ENCODE results near the gene DGCR8.

Gene DGCR8

DNA sequence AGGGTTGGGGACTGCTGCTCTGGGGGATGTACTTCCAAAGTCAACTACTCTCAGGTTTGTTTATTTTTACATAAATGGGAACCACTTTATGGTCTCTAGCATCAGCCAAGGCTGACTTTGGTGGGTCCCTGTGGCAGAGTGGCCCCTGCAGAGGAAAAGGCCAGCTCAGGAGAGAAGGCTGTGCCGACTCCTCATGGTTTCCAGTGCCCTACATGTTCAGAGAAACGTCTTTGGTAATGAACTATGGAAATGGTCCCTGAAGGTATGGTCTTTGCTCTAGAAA lies 48.5 kb downstream of the DGCR8 start:
- no peak for DNase-seq

DNA sequence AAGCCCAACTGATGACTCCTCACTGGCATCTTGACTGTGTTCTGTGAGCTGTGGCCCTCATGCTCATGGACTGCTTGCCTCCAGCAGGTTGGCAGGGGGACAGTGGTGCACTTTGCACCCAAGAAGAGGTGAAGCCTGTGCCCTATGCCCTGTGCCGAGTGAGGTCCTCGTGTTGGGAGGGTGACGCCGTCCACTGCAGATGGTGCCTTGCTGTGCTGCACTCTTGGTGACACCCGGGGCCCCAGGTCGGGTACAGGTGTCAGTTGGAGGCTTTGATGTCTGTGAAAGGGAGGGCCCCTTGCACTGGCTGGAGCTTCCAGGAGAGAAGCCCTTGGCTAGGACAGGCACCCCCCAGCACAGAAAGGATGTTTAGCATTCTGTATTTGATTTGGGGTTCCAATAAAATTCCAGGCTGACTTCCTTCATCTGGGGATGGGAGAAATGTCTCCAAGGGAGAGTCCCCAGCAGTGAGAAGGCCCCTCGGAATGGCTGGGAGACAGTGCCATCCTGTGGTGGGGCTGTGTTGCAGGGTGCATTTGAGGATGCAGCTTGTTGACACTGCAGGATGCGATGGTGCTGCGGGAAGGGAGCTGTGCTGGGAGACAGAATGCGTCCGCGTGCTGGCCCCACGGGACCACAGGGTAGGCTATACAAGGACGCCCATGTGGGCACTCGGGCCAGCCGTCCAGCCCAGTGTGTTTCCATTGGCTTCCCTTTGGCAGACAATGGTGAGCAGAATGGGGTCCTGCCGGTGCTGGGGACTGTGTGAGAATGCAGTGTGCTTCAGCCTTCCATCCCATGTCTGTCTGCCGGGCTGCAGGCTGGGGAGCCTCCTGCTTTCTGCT lies 49.1 kb downstream of the DGCR8 start:
- DNase-seq, result peak; percentile 57

DNA sequence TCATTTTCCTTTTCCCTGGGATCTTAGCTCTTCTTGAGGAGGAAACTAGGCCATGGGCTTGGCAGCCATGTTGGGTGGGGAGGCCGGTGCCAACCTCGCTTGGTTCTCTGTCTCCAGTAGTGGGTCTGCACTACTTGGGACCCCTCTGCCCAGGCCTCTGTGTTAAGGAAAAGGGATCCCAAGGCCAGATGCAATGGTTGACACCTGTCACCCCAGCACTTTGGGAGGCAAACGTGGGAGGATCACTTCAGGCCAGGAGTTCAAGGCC lies 49.6 kb downstream of the DGCR8 start:
- DNase-seq, result no peak

DNA sequence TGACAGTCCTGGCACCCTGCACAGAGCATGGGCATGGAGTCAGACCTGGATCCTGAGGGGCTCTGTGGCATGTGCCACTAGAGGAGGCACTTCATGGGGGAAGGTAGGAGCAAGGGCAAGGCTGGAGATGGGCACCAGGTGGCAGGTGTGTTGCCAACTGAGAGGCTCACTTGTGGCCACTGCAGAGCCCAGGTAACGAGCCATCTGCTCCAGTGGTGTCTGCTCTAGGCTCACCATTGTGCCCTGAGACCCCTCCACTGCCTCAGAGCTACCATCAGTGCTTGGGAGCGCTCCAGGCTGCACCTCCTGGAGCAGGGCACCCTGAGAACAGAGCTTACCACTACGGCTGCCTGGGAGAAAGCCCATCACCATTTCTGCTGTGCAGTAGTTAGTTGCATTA lies 50.3 kb downstream of the DGCR8 start:
- no peak for DNase-seq

DNA sequence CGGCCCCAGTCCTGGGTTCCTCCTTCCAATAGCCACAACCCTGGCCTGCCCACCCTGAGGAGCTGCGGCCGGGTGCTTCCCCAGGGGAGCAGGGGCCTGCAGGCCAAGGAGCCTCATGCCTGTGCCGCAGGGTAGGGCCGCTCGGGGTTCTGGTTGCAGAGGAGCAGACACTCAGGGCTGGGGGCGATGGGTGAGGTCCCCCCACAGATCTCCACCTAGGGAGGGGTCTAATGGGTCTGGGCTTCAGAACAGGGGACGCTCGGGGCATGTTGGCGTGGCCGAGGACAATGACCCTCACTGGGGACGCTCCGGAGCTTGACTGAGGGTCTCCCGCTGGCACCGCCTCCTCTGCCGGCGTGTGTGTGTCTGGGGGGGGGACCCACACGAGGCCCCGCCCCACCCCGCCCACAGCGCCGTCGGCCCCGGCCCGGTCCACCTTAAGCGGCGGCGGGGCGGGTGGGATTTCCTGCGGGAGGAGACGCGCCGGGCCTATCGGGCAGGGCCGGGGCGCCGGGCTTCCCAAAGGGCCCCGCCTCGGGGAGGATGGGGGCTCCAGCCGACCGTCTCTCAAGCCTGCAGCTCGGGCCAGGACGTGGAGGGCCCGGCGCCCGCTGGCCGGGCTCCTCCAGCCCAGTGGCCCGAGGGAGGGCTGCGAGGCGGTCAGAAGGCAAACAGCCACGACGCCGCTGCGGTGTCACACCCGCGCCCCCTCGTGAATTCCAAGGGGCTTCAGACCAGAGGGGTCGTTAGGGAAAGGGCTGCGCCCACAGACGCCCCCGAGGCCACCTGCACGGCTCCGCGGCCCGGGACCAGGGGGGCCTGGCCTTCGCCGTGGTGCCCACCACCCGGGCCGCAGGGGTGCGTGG lies 50.9 kb downstream of the DGCR8 start:
- DNase-seq, result peak; percentile 84

DNA sequence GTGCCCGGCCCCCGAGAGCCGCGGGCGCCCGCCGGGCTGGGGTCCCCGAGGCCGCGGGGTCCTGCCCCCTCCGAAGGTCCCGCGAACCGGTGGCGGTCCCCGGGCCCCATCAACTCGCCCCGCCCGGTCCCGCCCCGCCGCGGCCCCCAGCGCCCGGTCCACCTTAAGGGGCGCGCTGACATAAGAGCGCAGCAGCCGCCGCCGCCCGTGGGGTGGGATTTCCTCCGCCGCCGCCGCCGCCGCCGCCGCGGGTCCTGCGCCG lies 51.5 kb downstream of the DGCR8 start, which contains the start of gene ZDHHC8:
Gene ZDHHC8 (plus strand): TSS at position 208 of the 262 bp plus-strand sequence. CDS start 144 bp downstream, outside the sequence.
- peak; percentile 53 for DNase-seq

DNA sequence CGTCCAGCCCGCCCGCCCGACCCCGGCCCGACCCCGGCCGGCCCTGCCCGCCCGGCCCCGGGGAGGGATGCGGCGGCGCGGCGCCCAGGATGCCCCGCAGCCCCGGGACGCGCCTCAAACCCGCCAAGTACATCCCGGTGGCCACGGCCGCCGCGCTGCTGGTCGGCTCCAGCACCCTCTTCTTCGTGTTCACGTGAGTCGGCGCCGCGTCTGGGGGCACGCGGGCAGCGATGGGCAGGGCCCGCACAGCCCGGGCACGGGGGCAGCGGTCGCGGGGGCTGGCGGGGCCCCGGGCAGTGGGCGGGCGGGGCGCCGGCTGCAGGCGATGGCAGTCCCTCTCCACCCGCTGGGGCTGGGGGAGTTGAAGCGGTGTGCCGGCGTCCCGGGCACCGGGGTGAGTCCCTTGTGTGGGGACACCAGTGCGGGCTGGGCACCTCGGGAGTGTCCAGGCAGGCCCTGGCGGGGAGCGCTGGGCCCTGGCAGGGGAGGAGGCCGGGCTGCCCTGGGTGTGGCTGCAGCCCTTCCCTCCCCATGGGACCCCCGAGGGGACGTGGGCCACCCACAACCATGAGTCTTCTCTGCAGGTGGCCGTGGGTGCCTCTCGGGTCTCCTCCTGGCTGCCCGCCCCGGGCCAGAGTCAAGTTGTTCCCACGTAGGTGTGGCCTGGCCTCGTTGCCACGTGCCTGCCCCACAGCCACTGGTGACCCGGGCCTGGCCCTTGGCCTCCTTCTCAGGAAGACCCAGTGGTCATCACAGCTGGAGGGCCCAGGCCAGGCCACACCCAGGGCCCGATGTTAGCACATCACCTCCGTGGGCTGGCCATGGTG lies 52.0 kb downstream of the DGCR8 start:
- DNase-seq, result no peak

DNA sequence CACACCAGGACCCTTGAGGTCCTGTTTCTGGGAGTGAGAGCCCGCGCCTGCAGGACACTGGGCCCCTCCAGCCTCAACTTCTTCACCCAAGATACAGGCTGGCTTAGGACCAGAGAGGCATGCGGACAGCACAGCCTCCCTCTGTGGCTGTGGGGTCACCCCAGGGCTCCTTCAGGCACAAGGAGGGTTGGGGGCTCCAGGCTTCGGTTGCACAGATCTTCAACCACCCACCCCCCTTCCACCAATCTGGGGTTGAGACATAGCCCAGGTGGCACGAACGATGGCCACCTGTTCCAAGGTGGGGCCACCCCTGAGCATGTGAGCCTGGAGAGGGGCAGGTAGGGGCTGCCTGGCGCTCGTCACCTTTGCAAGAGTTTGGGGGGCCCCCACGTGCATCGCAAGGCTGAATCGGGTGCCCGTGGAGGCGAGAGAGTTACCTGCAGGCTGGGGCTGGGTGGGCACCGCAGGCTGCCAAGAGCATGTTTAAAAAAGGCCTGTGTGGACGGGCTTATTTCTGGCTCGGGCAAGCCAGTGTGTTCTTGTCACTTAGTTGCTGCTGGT lies 52.7 kb downstream of the DGCR8 start:
- no peak for DNase-seq

DNA sequence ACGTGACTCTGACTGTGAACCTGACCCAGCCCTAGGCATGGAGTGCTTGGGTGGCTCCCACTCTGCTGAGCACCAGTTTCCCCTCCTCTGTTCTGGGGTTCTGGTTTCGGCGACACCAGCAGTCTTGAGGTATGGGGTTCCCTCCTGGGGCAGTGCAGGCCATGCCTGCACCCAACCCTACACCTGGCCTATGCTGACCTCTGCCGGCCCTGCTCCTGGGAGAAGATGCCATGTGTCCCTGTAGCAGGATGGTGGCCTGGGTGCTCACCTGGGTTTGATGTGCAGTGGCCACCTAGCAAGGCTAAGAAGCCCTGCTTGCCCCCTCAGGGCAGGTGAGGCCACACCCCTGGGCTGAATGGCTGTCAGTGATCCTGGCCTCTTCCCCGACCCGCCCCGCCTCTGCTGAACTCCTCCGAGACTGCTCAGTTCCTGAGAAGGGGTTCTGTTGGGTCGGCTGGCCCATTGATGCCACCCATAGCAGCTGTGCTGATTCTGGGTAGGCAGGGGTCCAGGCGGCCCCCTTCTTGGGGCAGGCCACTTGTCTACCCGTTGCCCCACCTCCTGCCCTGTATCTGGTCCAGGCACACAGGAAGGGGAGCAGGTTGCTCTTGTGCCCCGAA lies 54.0 kb downstream of the DGCR8 start:
- no peak for DNase-seq

DNA sequence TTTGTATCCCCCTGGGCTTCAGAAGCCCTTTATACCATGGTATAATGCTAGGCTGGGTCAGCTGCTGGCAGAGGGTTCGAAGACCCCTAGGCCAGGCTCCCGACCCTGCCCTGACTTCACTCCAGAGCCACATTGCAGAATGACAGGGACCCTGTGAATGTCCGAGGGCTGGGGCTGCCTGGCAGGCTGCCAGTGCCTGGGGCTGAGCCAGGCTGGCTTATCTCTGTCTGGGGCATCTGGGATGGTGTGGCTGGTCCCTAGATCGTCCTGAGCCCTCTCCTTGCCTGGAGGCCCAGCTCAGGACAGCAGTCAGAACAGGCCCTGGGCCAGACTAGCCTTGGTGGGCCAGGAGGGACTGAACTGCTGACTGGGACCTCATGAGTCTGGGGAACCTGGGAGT lies 55.2 kb downstream of the DGCR8 start:
- no peak for DNase-seq

DNA sequence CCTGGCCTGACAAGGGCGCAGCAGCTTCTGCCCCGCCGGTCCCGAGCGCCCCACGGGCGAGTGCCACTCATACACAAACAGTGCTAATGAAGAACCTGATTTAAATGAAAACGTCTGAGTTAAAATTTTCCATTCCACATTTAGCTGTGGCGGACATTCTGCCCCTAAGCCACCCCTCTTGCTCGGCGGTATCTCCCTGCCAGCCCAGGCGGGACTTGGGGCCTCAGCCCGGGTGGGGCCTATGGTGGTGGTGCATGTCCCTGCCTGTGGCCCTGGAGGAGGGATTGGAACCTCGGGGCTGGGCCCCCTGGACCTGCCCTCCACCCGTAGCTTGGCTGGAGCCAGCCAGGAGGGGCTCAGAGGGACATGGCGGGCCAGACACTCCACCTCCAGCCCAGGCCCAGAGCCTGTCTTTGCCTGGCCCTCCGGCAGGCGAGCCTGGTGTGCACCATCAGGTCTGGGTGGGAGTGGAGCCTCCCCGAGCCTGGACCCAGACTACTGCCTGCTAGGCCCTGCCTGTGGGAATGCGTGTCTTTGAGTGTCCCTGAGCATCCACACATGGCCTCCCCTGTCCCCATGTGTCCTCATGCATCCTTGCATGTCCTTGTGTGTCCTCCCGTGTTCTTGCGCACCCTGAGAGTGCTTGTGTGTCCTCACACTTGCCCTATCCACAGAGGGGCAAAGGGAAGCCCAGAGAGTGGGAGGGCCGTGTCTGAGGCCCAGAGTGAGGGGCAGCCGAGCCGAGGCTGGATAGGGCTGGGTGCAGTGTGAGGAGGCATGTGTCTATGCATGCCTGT lies 56.0 kb downstream of the DGCR8 start:
- no peak for DNase-seq

DNA sequence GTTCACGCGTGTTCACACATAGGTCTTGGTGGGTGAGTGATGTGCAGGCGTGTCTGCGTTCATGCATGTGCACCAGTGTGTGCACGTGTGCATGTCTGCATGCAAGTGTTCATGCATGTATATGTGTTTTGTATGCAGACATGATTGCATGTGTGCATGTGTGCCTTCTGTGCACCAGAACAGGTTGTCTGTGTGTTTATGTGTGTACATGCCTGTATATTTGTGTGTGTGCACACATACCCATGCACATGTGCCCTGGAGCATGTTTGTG lies 56.5 kb downstream of the DGCR8 start:
- no peak for DNase-seq

DNA sequence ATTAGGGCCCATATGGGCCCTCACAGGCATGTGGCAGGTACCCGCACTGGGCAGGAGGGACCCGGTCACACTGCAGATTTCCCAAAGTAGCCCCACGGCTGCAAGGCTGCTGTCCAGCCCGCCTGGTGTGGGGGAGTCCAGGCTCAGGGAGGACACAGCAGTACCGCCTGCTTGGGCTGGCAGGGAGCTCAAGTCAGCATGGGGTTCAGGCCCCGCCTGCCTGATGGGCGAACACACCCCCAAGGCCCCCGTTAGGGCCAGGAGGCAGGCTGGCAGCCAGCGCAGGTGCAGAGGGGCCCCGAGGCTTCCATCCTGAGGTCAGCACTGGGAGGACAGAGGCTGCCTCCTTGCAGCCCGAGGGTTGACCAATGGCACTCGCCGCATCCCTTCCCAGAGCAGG lies 57.1 kb downstream of the DGCR8 start:
- no peak for DNase-seq

DNA sequence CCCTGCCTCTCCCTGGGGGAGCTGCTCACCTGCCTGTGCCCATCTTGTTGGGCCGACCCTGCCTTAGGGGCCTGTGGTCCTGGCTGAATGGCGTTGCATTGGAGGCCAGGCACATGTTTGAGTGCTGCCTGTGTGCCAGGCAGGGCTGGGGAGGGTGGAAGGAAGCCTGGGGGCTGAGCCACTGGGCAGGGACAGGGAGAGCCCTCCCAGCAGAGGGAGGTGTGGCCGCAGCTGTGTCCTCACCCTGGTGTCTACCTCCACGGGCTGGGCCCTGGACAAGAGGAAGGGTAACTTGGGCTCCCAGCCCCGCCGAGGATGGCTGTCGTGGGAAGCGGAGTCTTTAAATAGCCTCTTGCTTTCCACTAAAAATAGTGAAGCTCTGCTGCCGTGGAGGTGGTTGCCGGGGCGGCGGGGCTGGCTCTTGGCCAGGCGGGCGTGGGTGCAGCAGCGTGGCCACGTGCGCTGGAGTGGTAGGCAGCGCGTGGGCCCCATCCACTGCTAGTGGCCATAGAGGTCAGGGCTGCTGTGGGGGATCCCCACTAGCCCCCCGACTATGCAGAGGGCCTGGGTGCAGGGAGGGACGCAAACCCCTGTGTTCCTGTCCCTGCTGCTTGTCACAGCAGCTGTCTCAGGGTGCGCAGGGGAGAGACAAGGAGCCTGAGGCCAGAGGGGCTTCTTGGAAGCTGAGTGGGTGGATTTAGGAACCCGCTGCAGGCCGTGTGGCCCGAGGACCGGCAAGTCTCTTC lies 57.8 kb downstream of the DGCR8 start:
- no peak for DNase-seq

DNA sequence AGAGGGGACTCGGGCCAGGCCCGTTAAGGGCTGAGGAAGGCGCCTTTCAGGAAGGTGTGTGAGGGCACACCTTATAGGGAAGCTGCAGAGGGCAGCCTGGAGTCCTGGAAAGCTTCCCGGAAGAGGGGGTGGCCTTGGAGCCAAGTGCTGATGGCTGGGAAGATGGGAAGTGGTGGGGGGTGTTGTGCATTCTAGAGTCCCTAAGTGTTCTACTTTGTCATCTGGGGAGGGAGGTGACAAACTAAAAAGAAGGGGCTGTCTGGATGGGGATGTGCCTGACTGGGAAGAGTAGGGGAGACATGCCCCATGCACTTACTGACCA lies 58.3 kb downstream of the DGCR8 start:
- DNase-seq, result no peak

DNA sequence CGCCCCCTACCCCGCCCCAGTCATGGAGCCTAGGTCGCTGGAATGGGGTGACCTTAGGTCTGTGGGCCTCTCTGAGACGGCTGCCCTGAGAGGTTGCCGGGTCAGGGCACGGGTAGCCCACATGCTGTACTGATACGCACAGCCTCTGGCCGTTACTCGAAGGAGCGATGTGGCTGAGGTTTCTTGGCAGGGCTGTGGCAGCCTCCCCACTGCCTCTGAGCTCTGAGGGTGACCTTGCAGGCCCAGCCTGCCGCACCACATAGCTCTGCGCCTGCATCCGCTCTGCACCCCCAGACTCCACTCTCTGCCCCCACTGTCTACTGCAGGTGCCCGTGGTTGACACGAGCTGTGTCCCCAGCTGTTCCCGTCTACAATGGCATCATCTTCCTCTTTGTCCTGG lies 58.8 kb downstream of the DGCR8 start:
- no peak for DNase-seq

DNA sequence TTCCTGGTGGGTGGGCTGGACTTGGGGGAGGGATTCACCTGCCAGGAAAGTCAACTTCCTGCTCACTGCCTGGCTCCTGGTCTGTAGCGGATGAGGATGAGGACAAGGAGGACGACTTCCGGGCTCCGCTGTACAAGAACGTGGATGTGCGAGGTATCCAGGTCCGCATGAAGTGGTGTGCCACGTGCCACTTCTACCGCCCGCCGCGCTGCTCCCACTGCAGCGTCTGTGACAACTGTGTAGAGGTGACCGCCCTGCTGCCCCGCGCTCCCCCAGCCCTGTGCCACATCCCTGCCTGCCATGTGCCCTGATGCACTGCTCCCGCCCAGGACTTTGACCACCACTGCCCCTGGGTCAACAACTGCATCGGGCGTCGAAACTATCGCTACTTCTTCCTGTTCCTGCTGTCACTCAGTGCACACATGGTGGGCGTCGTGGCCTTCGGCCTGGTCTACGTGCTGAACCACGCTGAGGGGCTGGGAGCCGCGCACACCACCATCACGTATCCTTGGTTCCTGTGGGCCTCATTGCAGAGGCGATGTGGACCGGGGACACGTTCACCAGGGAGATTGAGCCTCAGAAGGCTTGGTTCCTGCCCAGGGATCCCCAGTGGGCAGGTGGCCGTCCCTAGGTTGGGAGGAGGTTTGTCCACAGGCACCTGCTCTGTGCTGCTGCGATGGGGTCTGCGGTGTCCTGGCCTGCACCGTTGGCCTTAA lies 59.5 kb downstream of the DGCR8 start:
- DNase-seq, result no peak

DNA sequence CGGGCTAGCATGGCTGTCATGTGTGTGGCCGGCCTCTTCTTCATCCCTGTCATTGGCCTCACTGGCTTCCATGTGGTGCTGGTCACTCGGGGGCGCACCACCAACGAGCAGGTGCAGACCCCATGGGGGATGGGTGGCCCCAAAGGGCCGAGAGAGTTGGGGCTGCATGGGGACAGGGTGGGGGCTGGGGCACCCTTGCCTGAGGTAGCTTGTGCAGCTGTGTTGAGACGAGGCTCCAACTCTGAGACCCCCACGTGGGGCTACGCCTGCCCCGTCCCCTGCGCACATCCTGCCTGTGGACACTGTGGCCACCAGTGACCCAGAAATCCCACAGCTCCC lies 60.0 kb downstream of the DGCR8 start:
- DNase-seq, result no peak

DNA sequence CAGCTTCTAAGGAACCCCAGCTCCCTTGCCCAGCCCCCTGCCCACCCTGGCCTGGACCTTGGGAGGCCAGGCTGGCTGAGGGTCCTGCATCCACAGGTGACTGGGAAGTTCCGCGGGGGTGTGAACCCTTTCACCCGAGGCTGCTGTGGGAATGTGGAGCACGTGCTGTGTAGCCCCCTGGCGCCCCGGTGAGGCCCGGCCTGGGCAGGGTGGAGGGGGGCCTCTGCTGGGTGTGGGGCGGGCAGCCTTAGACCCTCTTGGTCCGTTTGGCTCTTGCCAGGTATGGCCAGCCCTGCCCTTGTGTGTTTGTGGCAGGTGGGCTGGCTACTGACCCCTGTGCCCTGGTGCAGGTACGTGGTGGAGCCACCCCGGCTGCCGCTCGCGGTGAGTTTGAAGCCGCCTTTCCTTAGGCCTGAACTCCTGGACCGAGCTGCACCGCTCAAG lies 60.5 kb downstream of the DGCR8 start:
- no peak for DNase-seq

DNA sequence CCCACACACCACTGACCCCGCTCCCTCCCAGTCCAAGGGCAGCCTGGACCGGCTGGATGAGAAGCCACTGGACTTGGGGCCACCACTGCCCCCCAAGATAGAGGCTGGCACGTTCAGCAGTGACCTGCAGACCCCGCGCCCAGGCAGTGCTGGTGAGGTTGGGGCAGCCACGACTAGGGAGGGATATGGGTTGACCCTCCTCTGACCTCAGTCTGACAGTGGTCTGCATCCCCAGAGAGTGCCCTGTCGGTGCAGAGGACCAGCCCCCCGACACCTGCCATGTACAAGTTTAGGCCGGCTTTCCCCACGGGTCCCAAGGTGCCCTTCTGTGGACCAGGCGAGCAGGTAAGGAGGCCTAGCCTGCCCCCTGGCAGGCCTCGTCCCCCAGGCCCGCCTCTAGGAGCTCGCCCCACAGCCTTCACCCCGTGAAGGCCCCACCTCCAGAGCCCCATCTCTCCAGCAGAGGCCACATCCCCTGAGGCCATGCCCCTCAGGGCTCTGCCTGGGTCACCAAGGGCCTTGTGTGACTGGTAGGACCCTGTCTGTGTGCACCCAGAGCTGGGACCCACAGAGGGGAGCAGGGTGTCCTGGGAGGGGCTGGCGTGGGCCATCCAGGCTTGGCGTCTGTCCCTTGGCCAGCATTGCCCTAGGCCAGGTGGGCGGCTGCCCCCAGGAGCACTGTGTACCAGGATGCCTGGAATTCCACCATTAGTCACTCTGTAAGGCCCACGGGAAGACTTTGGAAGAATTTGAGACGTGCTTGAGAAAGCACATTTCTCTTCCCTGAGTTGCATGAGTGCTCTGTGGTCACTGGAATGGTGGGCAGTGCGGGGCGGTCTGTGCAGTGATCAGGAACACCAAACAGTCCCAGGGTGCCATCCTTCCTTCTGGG lies 61.4 kb downstream of the DGCR8 start:
- no peak for DNase-seq

All from activated CD8-positive, alpha-beta memory T cell treated with anti-CD3 and anti-CD28 coated beads, Interleukin-2, amount 50 U/mL, for 4 hours (primary cell).